Epithelial cell of esophagus (primary cell): ENCODE data around the gene WNT10A.
"Not testable (repeated sequence)": the region's sequence is repeated elsewhere in the genome, so short reads cannot be mapped to it uniquely, and the experiment has no call there.

Experiments used
- DNase-seq: peaks from one replicate; pipeline ENCODE4 v3.0.0; 2010; ENCODE audit warnings: low read depth
- H3K4me3 ChIP-seq: 2 replicates; pipeline ENCODE4 v1.5.1; 2011; ENCODE audit warnings: mild to moderate bottlenecking, low read length, control low read depth
- TF ChIP-seq, protein P1 (sequence below): IDR thresholded peaks from 2 replicates; pipeline ENCODE4 v1.5.1; 2011; ENCODE audit warnings: low read depth, mild to moderate bottlenecking, low read length, control low read depth, inconsistent platforms; ENCODE audit not compliant: insufficient read depth; ENCODE audit errors: missing control alignments

WNT10A gene

DNA sequence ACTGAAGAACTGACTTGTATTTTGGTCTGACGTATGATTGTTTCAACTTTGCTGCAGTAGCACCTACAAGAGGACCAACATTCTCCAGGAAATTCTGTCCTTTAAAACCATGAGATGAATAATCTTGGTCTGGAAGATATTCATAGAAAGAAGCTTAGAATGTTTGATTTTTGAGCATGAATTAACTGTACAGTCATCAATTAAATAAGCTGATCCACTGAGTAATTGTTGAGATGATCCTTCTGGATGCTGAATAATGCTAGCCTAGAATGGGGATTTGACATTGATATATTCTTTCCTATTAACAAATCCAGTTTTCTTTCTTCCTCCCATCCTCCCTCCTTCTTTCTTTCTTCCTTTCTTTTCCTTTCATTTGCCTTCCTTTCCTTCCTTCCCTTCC is 39.9 kb downstream of the WNT10A start:
- H3K4me3 ChIP-seq = no peak overlapping the region
- TF ChIP-seq, protein P1, sequence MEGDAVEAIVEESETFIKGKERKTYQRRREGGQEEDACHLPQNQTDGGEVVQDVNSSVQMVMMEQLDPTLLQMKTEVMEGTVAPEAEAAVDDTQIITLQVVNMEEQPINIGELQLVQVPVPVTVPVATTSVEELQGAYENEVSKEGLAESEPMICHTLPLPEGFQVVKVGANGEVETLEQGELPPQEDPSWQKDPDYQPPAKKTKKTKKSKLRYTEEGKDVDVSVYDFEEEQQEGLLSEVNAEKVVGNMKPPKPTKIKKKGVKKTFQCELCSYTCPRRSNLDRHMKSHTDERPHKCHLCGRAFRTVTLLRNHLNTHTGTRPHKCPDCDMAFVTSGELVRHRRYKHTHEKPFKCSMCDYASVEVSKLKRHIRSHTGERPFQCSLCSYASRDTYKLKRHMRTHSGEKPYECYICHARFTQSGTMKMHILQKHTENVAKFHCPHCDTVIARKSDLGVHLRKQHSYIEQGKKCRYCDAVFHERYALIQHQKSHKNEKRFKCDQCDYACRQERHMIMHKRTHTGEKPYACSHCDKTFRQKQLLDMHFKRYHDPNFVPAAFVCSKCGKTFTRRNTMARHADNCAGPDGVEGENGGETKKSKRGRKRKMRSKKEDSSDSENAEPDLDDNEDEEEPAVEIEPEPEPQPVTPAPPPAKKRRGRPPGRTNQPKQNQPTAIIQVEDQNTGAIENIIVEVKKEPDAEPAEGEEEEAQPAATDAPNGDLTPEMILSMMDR = no peak
- DNase-seq = no peak

GRCh38 chr2:218924757-218925156 is 44.1 kb downstream of the WNT10A start:
- TF ChIP-seq, protein P1 = no peak
- no peak for DNase-seq

DNA sequence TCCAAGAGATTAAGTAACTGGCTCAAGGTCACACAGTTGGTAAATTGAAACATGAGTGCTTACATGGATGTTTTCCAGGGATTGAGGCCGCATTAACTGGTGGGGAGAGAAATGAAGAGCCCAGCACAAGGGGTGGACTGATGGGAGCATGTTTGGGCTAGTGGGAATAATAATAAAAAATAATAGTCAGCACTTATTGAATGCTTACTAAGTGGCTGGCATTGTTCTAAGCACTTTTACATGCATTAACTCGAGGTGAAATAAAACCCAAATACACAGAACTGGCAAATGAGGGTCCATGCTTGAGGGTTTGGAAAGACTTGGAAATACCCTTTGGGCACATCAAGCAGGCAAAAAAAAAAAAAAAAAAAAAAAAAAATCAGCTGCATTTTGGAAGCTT is 44.8 kb downstream of the WNT10A start:
- TF ChIP-seq, protein P1 = no peak
- no peak overlapping the region for H3K4me3 ChIP-seq
- DNase-seq = no peak

More at GRCh38 chr2:218924757-218925156, 44.1 kb downstream of the WNT10A start:
- no peak overlapping the region for H3K4me3 ChIP-seq

GRCh38 chr2:218927422-218927821 is 46.8 kb downstream of the WNT10A start:
- no peak for DNase-seq
- TF ChIP-seq, protein P1 = no peak
- no peak overlapping the region for H3K4me3 ChIP-seq

DNA sequence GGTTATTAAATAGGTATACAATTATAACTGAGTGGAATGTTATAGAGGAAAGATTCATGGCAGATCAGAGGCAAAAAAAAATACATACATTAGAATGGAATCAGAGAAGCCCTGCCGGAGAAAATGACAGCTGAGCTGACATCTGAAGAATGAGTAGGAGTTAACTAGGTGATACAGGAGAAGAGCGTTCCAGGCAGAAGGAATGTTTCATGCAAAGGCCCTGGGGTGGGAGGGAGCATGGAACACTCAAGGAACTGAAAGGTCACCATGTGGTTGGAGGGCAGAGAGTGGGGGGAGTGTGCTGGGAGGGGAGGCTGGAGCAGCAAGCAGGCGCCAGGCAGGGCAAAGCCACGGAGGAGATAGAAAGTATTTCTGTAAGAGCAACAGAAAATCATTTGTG is 47.2 kb downstream of the WNT10A start:
- TF ChIP-seq, protein P1 = no peak
- DNase-seq = no peak
- H3K4me3 ChIP-seq = no peak overlapping the region

GRCh38 chr2:218930488-218930887 is 49.8 kb downstream of the WNT10A start:
- DNase-seq, H3K4me3 ChIP-seq: not testable (repeated sequence)

GRCh38 chr2:218931751-218932150 is 51.1 kb downstream of the WNT10A start:
- not testable (repeated sequence) for DNase-seq, H3K4me3 ChIP-seq
